Neutrophil (primary cell): Measurements from ENCODE around the gene PVALB.

Experiments used
- H3K27ac ChIP-seq: fragments of 200-600 bp; sonication (generic); 2 replicates; pipeline ENCODE4 v1.5.1; 2016; ENCODE audit warnings: mild to moderate bottlenecking, moderate library complexity
- H3K27me3 ChIP-seq: fragments of 200-600 bp; sonication (generic); 2 replicates; pipeline ENCODE4 v1.6.0; 2016; ENCODE audit warnings: mild to moderate bottlenecking
- H3K36me3 ChIP-seq: fragments of 200-600 bp; sonication (generic); 2 replicates; pipeline ENCODE4 v1.5.1; 2017
- H3K4me1 ChIP-seq, 2 experiments: fragments of 200-600 bp in 1 of 2; sonication (generic) in 1 of 2; 1 replicate in 1 of 2; 2 replicates in 1 of 2; pipeline versions ENCODE4 v1.5.1 to v1.6.1; 2013 to 2016; ENCODE audit warnings: low read depth in 1 of 2, low read length in 1 of 2, mild to moderate bottlenecking in 1 of 2, moderate library complexity in 1 of 2; ENCODE audit not compliant: control insufficient read depth in 1 of 2, insufficient read depth in 1 of 2
- H3K4me3 ChIP-seq, 2 experiments: fragments of 200-600 bp in 1 of 2; sonication (generic) in 1 of 2; 1 replicate in 1 of 2; 2 replicates in 1 of 2; pipeline ENCODE4 v1.5.1; 2013 to 2016; ENCODE audit warnings: low read depth in 1 of 2, low read length in 1 of 2, mild to moderate bottlenecking in 1 of 2, moderate library complexity in 1 of 2
- H3K9me3 ChIP-seq: fragments of 200-600 bp; sonication (generic); 2 replicates; pipeline ENCODE4 v1.5.1; 2016
- CTCF ChIP-seq: fragments of 200-600 bp; sonication (generic); IDR thresholded peaks from 2 replicates; pipeline ENCODE4 v1.5.1; 2016; ENCODE audit warnings: antibody characterized with exemption

PVALB gene

GRCh38 chr22:36833073-36833472 is 16.2 kb upstream of the PVALB start:
- H3K27me3 ChIP-seq: no peaks in the 10 kb centered on the region
- no peak overlapping the region for H3K4me3 ChIP-seq
- H3K4me1 ChIP-seq: peaks cover 34 to 55% of the 10 kb centered on the region in 2 experiments
- H3K27ac ChIP-seq: peak overlapping the region; percentile 86
- H3K36me3 ChIP-seq: no peaks in the 10 kb centered on the region
- TF ChIP-seq CTCF: no peak
- no peaks in the 10 kb centered on the region for H3K9me3 ChIP-seq

GRCh38 chr22:36831717-36832116 is 14.9 kb upstream of the PVALB start:
- H3K27me3 ChIP-seq: no peaks in the 10 kb centered on the region
- H3K36me3 ChIP-seq: no peaks in the 10 kb centered on the region
- H3K4me3 ChIP-seq: peak overlapping the region; percentile 11 to 13
- H3K4me1 ChIP-seq: peaks cover 38 to 60% of the 10 kb centered on the region in 2 experiments
- no peak for TF ChIP-seq CTCF
- no peaks in the 10 kb centered on the region for H3K9me3 ChIP-seq
- H3K27ac ChIP-seq: peak overlapping the region; percentile 86

- Histone ChIP-seq H3K27me3 (no peaks in the 10 kb centered on the region), H3K36me3 (no peaks in the 10 kb centered on the region), H3K9me3 (no peaks in the 10 kb centered on the region), H3K27ac (peak overlapping the region; percentile 86), H3K4me3 (no peak overlapping the region), H3K4me1 (peaks cover 38 to 60% of the 10 kb centered on the region in 2 experiments)
- no peak for TF ChIP-seq CTCF
Measured at GRCh38 chr22:36831206-36831605, 14.4 kb upstream of the PVALB start.

GRCh38 chr22:36830601-36831000 is 13.8 kb upstream of the PVALB start:
- no peak overlapping the region for H3K4me3 ChIP-seq

GRCh38 chr22:36829370-36830002 is 12.7 kb upstream of the PVALB start:
- H3K9me3 ChIP-seq: no peaks in the 10 kb centered on the region
- peaks cover 38 to 60% of the 10 kb centered on the region in 2 experiments for H3K4me1 ChIP-seq
- no peaks in the 10 kb centered on the region for H3K27me3 ChIP-seq
- TF ChIP-seq CTCF: no peak
- H3K27ac ChIP-seq: peak overlapping the region; percentile 86
- no peak overlapping the region for H3K4me3 ChIP-seq
- no peaks in the 10 kb centered on the region for H3K36me3 ChIP-seq

More at GRCh38 chr22:36830601-36831000, 13.8 kb upstream of the PVALB start:
- Histone ChIP-seq H3K36me3 (no peaks in the 10 kb centered on the region), H3K9me3 (no peaks in the 10 kb centered on the region), H3K4me1 (peaks cover 38 to 60% of the 10 kb centered on the region in 2 experiments), H3K27ac (peak overlapping the region; percentile 86), H3K27me3 (no peaks in the 10 kb centered on the region)
- no peak for TF ChIP-seq CTCF
